GM18505 (cell line): ENCODE measurements around the gene NPS.

Source experiments
- ATAC-seq: cut with Tn5 transposase; IDR thresholded peaks from one replicate; pipeline ENCODE4 v1.9.1; 2021; ENCODE audit not compliant: unreplicated experiment
- POLR2A ChIP-seq: IDR thresholded peaks from 4 replicates; pipeline ENCODE4 v1.6.1; 2011; ENCODE audit warnings: borderline replicate concordance; ENCODE audit not compliant: insufficient read depth, insufficient read length; ENCODE audit errors: extremely low read depth

NPS gene

DNA sequence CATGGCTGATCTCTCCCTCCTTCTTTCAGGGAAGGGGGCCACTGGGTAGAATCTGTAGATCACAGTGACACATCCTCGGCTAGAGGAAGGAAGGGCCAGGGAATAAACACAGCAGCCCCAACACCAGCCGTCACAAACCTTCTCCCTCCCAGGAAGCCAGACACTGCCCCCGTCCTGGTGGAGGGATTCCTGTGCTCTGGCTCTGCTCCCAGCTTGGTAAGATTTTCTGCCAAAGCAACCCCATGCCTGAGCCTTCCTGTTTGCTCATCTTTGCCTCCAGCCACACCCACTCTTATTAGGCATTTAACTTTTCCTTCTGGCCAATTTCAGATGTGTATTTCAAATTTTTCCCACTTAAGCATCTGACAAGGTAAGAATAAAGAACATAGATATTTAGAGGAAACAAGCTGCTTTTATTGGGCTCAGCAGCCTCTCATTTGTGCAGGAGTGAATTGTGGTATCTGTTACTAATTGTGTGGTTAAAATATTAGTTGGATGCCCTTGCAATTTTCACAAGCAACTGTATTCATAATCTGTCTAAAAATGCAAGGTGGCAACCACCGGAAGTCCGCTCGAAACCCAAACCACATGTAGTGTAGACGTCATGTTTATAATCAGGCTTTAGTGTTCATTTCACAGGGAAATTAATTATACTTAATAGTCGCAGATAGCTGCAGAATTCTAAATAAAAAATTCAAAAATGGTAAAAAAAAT is 13.2 kb upstream of the NPS start:
- TF ChIP-seq POLR2A = no peak

DNA sequence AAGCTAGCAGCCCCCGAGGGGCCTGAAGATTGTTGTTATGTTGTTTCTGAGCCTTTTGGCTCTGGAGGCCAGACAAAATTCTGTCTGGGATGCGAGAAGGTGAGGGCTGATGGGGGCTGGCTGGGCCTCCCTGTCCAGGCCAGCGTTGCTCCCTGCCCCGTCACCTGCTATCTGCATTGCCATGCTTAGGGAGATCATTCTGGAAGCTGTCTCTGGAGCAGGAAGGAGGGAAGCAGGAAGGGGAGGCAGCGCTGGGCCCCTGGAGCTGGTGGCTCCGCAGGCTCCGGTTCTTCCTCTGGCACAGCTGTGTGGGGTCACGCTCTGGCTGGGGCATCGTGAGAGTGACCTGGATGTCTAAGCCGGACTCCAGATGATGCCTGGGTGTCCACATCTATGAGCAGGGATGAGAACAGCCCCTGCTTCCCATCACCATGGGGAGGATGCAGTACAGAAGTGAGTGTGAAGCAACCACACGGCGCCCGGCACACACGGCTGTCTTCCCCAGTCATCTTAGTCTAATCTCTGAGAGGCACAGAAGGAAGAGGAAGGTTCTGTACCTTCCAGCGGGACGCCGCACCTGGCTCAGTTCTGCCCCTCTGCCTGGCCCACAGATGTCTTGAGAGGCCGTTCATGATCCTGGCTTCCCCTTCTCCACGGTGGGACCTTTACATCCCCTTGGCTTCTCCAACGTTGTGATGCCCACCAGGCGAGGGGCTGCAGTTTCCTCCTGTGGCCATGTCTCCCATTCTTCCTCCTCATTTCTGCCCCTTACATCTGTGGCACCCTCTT is 11.9 kb upstream of the NPS start:
- ATAC-seq = no peak
- TF ChIP-seq POLR2A = no peak

More for the DNA sequence above, 13.2 kb upstream of the NPS start:
- no peak for ATAC-seq

DNA sequence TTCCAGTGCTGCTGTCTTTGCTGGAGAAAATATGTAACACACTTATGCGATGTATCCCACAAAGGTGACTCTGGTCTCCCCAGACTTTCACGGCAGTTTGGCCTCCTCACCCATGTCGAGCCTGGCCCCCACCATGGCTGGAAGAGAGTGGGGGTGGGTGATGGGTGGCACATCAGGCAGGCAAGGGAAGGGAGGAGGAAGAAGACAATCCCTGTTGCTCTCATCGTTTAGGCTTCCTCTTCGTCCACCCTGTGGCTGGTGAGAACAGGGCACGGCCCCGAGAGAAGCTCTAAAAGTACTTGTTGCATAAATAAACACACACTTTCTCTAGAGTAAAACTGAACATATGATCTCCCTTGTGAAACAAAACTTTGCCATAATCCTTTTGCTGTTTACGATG is 11.2 kb upstream of the NPS start:
- TF ChIP-seq POLR2A = no peak
- ATAC-seq = no peak

DNA sequence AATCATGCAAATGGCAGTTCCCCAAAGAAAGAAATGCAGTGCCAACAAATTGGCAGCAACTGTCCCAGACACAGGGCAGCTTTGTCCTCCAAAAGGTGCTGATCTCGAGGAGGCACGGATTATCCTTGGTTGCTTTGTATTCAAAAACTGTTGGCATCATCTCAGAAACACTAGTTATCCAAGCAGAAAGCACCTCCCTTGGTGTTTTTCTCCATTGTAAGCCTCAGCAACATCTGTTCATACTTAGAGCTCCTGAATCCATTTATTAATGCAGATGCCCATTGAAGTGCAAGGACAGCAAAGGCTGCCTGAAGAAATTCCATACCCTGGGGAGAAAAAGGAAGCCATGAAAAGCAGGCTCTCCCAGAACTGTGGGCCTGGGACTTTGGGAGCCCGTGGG is 1.1 kb upstream of the NPS start:
- ATAC-seq = no peak
- TF ChIP-seq POLR2A = no peak

DNA sequence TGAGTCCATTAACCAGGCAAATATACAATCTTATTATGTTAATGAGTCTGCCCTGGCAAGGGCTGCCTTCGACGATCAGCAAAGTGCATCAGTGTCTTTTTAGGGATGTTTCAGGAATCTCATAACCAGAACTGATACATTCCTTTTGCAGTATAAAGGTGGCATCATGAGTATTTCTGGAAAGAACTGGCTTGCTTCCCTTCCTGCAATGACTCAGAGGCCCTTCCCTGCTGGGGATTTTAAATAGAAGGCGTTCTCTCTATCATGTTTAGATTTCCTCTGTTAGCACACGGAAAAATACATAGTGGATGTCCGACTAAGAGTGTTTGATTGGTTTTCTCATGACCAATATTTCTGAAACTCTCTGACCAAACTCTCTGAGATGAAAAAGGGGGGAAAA is 1.8 kb downstream of the NPS start:
- TF ChIP-seq POLR2A = no peak
- ATAC-seq = no peak

DNA sequence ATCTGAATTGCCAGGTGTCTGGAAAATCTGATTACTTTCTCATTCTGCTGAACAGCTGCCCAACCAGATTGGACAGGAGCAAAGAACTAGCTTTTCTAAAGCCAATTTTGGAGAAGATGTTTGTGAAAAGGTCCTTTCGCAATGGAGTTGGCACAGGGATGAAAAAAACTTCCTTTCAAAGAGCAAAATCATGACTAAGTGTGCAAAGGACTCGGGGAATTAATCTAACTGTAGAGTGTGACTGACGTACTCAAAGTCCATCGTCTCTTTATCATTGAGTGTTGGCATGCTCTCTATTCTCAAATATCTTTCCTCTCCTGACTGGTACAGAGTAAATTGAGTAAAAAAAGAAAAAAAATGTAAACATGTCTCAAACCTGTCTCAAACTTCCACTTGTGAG is 3.3 kb downstream of the NPS start:
- no peak for ATAC-seq
- no peak for TF ChIP-seq POLR2A

DNA sequence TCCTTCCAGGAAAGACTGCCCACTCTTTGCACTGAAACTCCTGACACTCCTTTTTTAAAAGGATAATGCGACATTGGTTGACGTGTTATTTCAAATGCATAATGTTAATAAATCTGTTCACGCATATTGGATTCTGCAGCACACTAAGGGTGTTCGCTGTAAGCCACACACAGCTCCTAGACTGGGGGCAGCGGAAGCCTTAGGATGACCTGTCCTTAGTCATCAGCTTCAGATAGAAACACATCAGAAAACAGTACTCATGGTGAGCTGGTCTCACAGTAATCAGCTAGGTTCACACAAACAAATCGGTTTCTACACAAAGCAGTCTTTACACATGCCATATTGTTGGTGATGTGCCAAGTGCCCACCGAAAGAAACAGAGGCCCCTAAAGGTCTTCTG is 4.3 kb downstream of the NPS start:
- TF ChIP-seq POLR2A = no peak
- ATAC-seq = no peak

DNA sequence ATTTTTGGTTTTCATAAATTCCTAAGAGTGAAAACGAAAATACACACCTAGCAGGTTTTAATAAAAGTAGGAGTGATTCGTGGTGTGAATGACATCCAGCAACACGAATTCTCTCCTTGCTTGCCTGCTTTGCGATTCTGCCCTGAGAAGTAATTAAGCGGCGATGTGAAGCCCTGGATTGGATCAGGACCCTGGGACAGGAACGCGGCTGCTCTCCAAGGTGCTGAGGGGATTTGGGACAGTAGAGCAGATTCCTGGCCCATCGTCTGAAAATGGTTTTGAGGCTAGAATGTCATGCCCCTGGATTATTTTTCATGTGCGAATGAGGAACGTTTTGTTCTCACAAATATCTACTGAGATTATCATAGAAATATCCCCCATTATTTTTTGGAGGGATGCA is 7.8 kb downstream of the NPS start:
- no peak for ATAC-seq
- no peak for TF ChIP-seq POLR2A

GRCh38 chr10:127561647-127562046 is 12.5 kb downstream of the NPS start:
- TF ChIP-seq POLR2A = no peak
- no peak for ATAC-seq

GRCh38 chr10:127563718-127564553 is 14.8 kb downstream of the NPS start:
- ATAC-seq = peak; percentile 73

GRCh38 chr10:127564644-127565043 is 15.5 kb downstream of the NPS start:
- ATAC-seq = no peak
- TF ChIP-seq POLR2A = no peak

More at GRCh38 chr10:127563718-127564553, 14.8 kb downstream of the NPS start:
- no peak for TF ChIP-seq POLR2A

DNA sequence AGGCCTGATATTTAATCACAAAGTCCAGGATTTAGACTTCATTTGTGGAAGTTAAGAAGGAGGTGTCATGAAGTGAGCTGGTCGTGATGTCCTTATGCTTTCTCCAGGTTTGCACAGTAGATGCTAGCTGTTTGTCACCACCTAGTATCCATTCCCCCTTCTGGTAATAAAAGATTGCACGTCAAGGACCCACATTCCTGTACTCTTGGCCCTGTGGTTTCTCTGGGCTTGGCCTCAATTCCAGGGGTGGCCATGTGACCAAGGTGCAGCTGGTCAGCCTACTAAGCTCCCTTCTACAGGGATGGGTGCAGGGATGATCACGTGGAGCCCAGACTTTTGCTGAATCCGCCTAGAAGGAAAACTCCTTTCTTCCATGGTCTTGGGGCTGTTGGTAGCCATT is 16.5 kb downstream of the NPS start:
- ATAC-seq = no peak
- TF ChIP-seq POLR2A = no peak

GRCh38 chr10:127569210-127569609 is 20.1 kb downstream of the NPS start:
- no peak for ATAC-seq
- no peak for TF ChIP-seq POLR2A
